HCT116 (cell line): ENCODE results near the gene AIF1L.

Source experiments
- CTCF ChIP-seq, 3 experiments: fragments of 200-600 bp in 1 of 3; sonication (generic) in 1 of 3; IDR thresholded peaks in 2 of 3; conservative IDR thresholded peaks in 1 of 3; 2 replicates each; pipeline ENCODE4 v1.5.1; 2012 to 2017; ENCODE audit warnings: low read depth in 2 of 3, low read length in 2 of 3, antibody characterized with exemption in 1 of 3, borderline replicate concordance in 1 of 3, control low read depth in 1 of 3, mild to moderate bottlenecking in 1 of 3, mixed read lengths in 1 of 3, mixed run types in 1 of 3, moderate library complexity in 1 of 3; ENCODE audit not compliant: insufficient read depth in 1 of 3
- JUND ChIP-seq: IDR thresholded peaks from 2 replicates; pipeline ENCODE4 v1.6.1; 2012
- MAX ChIP-seq: IDR thresholded peaks from 2 replicates; pipeline ENCODE4 v1.6.1; 2012
- RAD21 ChIP-seq: IDR thresholded peaks from 2 replicates; pipeline ENCODE4 v1.6.1; 2012; ENCODE audit warnings: low read depth, mild to moderate bottlenecking
- YY1 ChIP-seq: IDR thresholded peaks from 2 replicates; pipeline ENCODE4 v1.6.1; 2011; ENCODE audit warnings: low read length, low read depth, moderate library complexity, mild to moderate bottlenecking; ENCODE audit not compliant: insufficient replicate concordance; ENCODE audit errors: extremely low read depth

- TF ChIP-seq CTCF (IDR thresholded peaks at IDR 0.05 in 2 of 3, conservative IDR thresholded peaks at IDR 0.05 in 1 of 3; ENCODE audit: borderline replicate concordance in 1 of 3, insufficient read depth in 1 of 3, low read depth in 2 of 3, low read length in 2 of 3) (no peak), RAD21 (no peak), JUND (no peak), MAX (no peak), YY1 (no peak)
Observed at GRCh38 chr9:131084661-131085369, 11.5 kb upstream of the AIF1L start.
